Measurements from ENCODE around the gene PAQR8.
"Not testable (repeated sequence)": the region's sequence is repeated elsewhere in the genome, so short reads cannot be mapped to it uniquely, and the experiment has no call there.

PAQR8 gene

GRCh38 chr6:52415917-52416628 lies 54.1 kb downstream of the PAQR8 start:
- no peak for DNase-seq

GRCh38 chr6:52416629-52417151 lies 54.7 kb downstream of the PAQR8 start:
- DNase-seq: peak; percentile 64

- no peak for DNase-seq
Measured at GRCh38 chr6:52417675-52418111, 55.7 kb downstream of the PAQR8 start.

GRCh38 chr6:52418606-52419005 lies 56.7 kb downstream of the PAQR8 start:
- DNase-seq: no peak

- DNase-seq: peak; percentile 98
Measured at GRCh38 chr6:52419809-52420667, 58.1 kb downstream of the PAQR8 start, which contains the start of gene EFHC1. Gene EFHC1 (plus strand): TSS chr6:52420342. CDS start chr6:52420411, 69 bp downstream.

- peak; percentile 41 for DNase-seq
Measured at GRCh38 chr6:52420668-52421358, 58.9 kb downstream of the PAQR8 start.

GRCh38 chr6:52422156-52422555 lies 60.2 kb downstream of the PAQR8 start:
- DNase-seq: no peak

- DNase-seq: no peak
Measured at GRCh38 chr6:52423448-52423847, 61.5 kb downstream of the PAQR8 start.

- DNase-seq: no peak
Measured at GRCh38 chr6:52423971-52424381, 62.0 kb downstream of the PAQR8 start.

GRCh38 chr6:52424513-52424912 lies 62.6 kb downstream of the PAQR8 start:
- DNase-seq: no peak

- DNase-seq: no peak
Measured at GRCh38 chr6:52426667-52427066, 64.7 kb downstream of the PAQR8 start.

GRCh38 chr6:52433294-52433693 lies 71.3 kb downstream of the PAQR8 start:
- DNase-seq: not testable (repeated sequence)

- no peak for DNase-seq
Measured at GRCh38 chr6:52435345-52435744, 73.4 kb downstream of the PAQR8 start.

GRCh38 chr6:52438926-52439325 lies 77.0 kb downstream of the PAQR8 start:
- DNase-seq: no peak

- no peak for DNase-seq
Measured at GRCh38 chr6:52454556-52454955, 92.6 kb downstream of the PAQR8 start.

GRCh38 chr6:52457096-52457495 lies 95.1 kb downstream of the PAQR8 start:
- DNase-seq: no peak

All from NCI-H774 (cell line).